ENCODE data around the gene POLN. TPM values are rescaled to one million over a fixed set of nuclear protein-coding genes. Genes with fewer than 3 reads are reported as not detected.
"Not testable (repeated sequence)": the region's sequence is repeated elsewhere in the genome, so short reads cannot be mapped to it uniquely, and the experiment has no call there.

POLN gene
- polyA plus RNA-seq, 1 experiment: 1.5 TPM

DNA sequence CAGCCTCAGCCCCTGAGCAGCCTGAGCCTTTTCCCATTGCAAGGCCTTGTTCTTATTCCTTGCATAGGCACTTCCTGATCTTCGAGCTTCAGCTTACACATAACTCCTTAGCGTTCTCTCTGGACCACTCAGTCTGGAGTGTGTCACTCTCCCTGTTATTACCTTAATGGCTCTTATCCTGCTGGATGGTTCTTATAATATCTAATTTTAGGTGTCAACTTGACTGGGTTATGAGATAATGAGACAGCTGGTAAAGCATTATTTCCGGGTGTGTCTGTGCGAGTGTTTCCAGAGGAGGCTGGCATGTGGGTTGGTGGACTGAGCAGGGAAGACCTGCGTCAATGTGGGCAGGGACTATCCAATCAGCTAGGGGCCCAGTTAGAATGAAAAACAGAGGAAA is 75.7 kb downstream of the POLN start:
- CTCF ChIA-PET: no interaction called here
- DNase-seq (ENCODE audit: low read depth): no peak
- TF ChIP-seq, protein P1, sequence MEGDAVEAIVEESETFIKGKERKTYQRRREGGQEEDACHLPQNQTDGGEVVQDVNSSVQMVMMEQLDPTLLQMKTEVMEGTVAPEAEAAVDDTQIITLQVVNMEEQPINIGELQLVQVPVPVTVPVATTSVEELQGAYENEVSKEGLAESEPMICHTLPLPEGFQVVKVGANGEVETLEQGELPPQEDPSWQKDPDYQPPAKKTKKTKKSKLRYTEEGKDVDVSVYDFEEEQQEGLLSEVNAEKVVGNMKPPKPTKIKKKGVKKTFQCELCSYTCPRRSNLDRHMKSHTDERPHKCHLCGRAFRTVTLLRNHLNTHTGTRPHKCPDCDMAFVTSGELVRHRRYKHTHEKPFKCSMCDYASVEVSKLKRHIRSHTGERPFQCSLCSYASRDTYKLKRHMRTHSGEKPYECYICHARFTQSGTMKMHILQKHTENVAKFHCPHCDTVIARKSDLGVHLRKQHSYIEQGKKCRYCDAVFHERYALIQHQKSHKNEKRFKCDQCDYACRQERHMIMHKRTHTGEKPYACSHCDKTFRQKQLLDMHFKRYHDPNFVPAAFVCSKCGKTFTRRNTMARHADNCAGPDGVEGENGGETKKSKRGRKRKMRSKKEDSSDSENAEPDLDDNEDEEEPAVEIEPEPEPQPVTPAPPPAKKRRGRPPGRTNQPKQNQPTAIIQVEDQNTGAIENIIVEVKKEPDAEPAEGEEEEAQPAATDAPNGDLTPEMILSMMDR (IDR thresholded peaks at IDR 0.05; ENCODE audit: insufficient read depth, low read depth, low read length): no peak
- POLR2A ChIA-PET: no interaction called here
- no peak overlapping the region for H3K4me3 ChIP-seq (ENCODE audit: low read depth, low read length)
- H3K36me3 ChIP-seq (ENCODE audit: control insufficient read depth, insufficient read depth, low read length): no peaks in the 10 kb centered on the region
- no peaks in the 10 kb centered on the region for H3K27me3 ChIP-seq (ENCODE audit: control insufficient read depth, insufficient read depth, low read length)

DNA sequence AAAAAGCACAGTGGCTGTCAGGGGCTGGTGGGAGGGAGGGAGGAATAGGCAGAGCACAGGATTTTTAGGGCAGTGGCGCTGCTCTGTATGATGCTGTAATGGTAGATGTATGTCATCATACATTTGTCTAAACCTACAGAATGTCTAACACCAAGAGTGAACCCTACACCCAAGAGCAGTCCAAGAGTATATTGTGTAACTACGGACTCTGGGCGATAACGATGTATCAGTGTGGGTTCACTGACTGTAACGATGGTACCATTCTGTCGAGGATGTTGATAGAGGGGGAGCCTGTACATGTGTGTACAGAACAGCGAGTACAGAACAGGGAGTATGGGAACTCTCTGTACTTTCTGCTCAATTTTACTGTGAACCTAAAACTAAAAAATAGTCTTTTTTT is 76.5 kb downstream of the POLN start:
- ChIA-PET POLR2A (no interaction called here), CTCF (no interaction called here)
- no peak for DNase-seq (ENCODE audit: low read depth)
- Histone ChIP-seq H3K36me3 (ENCODE audit: control insufficient read depth, insufficient read depth, low read length) (no peaks in the 10 kb centered on the region), H3K4me3 (ENCODE audit: low read depth, low read length) (no peak overlapping the region), H3K27me3 (ENCODE audit: control insufficient read depth, insufficient read depth, low read length) (no peaks in the 10 kb centered on the region)
- TF ChIP-seq, protein P1 (IDR thresholded peaks at IDR 0.05; ENCODE audit: insufficient read depth, low read depth, low read length): no peak

DNA sequence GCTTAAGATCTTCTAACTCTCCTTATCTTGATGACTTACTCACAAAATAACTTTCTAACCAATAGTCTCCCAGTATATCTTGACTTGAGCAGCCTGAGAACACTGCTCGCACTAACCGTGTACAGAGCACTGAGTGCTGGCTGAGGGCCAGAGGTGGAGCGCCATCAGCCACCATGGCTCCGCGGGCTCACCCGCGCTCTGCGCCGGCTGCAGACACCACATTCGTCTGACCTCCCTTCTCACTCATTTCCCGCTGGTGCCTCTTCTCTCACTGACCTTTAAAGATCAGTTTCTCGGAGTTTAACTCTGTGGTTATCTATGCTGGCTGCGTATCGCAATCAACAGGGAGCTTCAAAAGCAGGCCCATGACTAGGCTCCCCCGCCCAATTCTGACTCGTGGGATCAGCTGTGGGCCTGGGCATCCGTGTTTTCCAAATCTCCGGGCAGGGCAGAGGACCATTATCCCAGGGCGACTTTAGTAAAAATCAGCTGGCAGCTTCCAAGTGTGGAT is 78.6 kb downstream of the POLN start:
- ChIA-PET POLR2A (no interaction called here), CTCF (interaction anchor here (2.0 kb wide), 1 partner anchor 57 kb away, joined by 4 read pairs; no protein-coding TSS in a partner anchor)
- Histone ChIP-seq H3K27me3 (ENCODE audit: control insufficient read depth, insufficient read depth, low read length) (no peaks in the 10 kb centered on the region), H3K36me3 (ENCODE audit: control insufficient read depth, insufficient read depth, low read length) (no peaks in the 10 kb centered on the region), H3K4me3 (ENCODE audit: low read depth, low read length) (no peak overlapping the region)
- TF ChIP-seq, protein P1 (IDR thresholded peaks at IDR 0.05; ENCODE audit: insufficient read depth, low read depth, low read length): no peak
- no peak for DNase-seq (ENCODE audit: low read depth)

DNA sequence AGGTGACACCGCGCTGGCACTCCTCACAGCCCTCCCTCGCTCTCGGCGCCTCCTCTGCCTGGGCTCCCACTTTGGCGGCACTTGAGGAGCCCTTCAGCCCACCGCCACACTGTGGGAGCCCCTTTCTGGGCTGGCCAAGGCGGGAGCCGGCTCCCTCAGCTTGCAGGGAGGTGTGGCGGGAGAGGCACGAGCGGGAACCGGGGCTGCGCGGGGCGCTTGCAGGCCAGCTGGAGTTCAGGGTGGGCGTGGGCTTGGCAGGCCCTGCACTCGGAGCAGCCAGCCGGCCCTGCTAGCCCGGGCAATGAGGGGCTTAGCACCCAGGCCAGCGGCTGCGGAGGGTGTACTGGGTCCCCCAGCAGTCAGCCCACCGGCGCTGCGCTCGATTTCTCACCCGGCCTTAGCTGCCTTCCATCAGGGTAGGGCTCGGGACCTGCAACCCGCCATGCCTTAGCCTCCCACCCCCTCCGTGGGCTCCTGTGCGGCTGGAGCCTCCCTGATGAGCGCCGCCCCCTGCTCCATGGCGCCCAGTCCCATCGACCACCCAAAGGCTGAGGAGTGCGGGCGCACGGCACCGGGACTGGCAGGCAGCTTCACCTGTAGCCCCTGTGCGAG is 80.7 kb downstream of the POLN start:
- H3K36me3 ChIP-seq (ENCODE audit: control insufficient read depth, insufficient read depth, low read length); DNase-seq (ENCODE audit: low read depth); H3K27me3 ChIP-seq (ENCODE audit: control insufficient read depth, insufficient read depth, low read length); POLR2A ChIA-PET; H3K4me3 ChIP-seq (ENCODE audit: low read depth, low read length); CTCF ChIA-PET: not testable (repeated sequence)

DNA sequence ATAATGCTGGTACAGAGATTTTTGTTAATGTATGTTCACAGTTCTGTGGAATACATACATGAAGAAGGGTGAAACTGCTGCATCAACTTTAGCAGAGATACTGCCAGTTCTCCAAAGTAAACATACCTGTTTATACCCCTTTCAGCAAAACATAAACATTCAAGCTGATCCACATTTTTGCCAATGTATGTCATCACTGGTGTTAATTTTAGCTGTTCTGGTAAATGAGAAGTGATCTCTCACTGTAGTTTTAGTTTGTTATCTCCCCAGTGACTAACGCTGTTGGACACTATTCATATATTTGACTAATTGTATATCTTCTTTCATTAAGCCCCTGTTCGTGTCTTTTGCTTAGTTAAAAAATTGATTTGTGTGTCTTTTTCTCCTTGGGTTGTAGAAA is 82.0 kb downstream of the POLN start:
- TF ChIP-seq, protein P1 (IDR thresholded peaks at IDR 0.05; ENCODE audit: insufficient read depth, low read depth, low read length): no peak
- POLR2A ChIA-PET: no interaction called here
- Histone ChIP-seq H3K27me3 (ENCODE audit: control insufficient read depth, insufficient read depth, low read length) (no peaks in the 10 kb centered on the region), H3K4me3 (ENCODE audit: low read depth, low read length) (no peak overlapping the region), H3K36me3 (ENCODE audit: control insufficient read depth, insufficient read depth, low read length) (no peaks in the 10 kb centered on the region)
- no peak for DNase-seq (ENCODE audit: low read depth)
- CTCF ChIA-PET: no interaction called here

DNA sequence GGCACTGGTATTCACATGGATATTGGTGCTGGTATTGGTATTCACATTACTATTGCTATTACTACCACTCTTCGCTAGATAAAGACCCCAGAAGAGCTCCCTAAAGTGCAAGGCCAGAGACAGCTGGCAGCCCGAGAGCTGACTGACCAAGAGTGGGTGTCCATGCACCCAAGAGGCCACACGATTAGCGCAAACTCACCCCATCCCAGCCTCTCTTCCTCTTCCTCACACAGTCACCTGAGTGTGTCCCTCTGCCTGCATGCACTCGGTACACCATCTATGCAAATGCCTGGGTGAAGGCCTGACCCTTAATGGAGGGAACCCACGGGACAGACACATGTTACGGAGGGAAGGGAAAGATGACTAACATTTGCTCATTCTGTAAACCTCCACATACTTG is 86.7 kb downstream of the POLN start:
- no peak for DNase-seq (ENCODE audit: low read depth)
- ChIA-PET CTCF (no interaction called here), POLR2A (no interaction called here)
- no peak overlapping the region for H3K4me3 ChIP-seq (ENCODE audit: low read depth, low read length)
- no peaks in the 10 kb centered on the region for H3K36me3 ChIP-seq (ENCODE audit: control insufficient read depth, insufficient read depth, low read length)
- H3K27me3 ChIP-seq (ENCODE audit: control insufficient read depth, insufficient read depth, low read length): no peaks in the 10 kb centered on the region
- TF ChIP-seq, protein P1 (IDR thresholded peaks at IDR 0.05; ENCODE audit: insufficient read depth, low read depth, low read length): no peak

Data from BJ (cell line).